Suprapubic skin (tissue), 4 donors: Measurements from ENCODE around the gene LPAR4.

Experiments
- CTCF ChIP-seq, 2 donors: fragments of 200-600 bp in 1 of 2; fragments of 450-650 bp in 1 of 2; sonication (generic) in 1 of 2; IDR thresholded peaks; one replicate each; pipeline ENCODE4 v1.5.1; 2016 to 2019; ENCODE audit warnings: antibody characterized with exemption in 2 of 2, mild to moderate bottlenecking in 1 of 2, moderate library complexity in 1 of 2
- POLR2A ChIP-seq, 2 donors: fragments of 450-650 bp; IDR thresholded peaks; one replicate each; pipeline ENCODE4 v1.6.1; 2017; ENCODE audit warnings: antibody characterized with exemption in 2 of 2, mild to moderate bottlenecking in 2 of 2, moderate library complexity in 2 of 2
- POLR2AphosphoS5 ChIP-seq, 3 donors: sonication (generic); formaldehyde crosslinking; IDR thresholded peaks; one replicate each; pipeline ENCODE4 v1.6.1; 2017; ENCODE audit warnings: antibody characterized with exemption in 3 of 3

GRCh38 chrX:78800694-78801093 lies 53.2 kb downstream of the LPAR4 start:
- TF ChIP-seq CTCF (IDR thresholded peaks at IDR 0.05), result no peak
- TF ChIP-seq POLR2A (IDR thresholded peaks at IDR 0.05), result no peak
- no peak for TF ChIP-seq POLR2AphosphoS5 (IDR thresholded peaks at IDR 0.05)
